ENCODE data around the gene CACNG4.

CACNG4 gene

GRCh38 chr17:66960613-66961012 lies 3.9 kb upstream of the CACNG4 start:
- TF ChIP-seq CTCF (IDR thresholded peaks at IDR 0.05; ENCODE audit: borderline replicate concordance, insufficient read depth, low read depth, low read length): no peak

GRCh38 chr17:66963521-66963908 lies 992 bp upstream of the CACNG4 start:
- TF ChIP-seq CTCF (IDR thresholded peaks at IDR 0.05; ENCODE audit: borderline replicate concordance, insufficient read depth, low read depth, low read length): no peak
- no peak overlapping the region for H3K4me3 ChIP-seq (ENCODE audit: low read depth, low read length)

More at GRCh38 chr17:66960613-66961012, 3.9 kb upstream of the CACNG4 start:
- no peak overlapping the region for H3K4me3 ChIP-seq (ENCODE audit: low read depth, low read length)

GRCh38 chr17:66964930-66965800 lies 658 bp downstream of the CACNG4 start:
- TF ChIP-seq CTCF (IDR thresholded peaks at IDR 0.05; ENCODE audit: borderline replicate concordance, insufficient read depth, low read depth, low read length): no peak
- H3K4me3 ChIP-seq (ENCODE audit: low read depth, low read length): no peak overlapping the region

GRCh38 chr17:66965801-66966262 lies 1.3 kb downstream of the CACNG4 start:
- no peak for TF ChIP-seq CTCF (IDR thresholded peaks at IDR 0.05; ENCODE audit: borderline replicate concordance, insufficient read depth, low read depth, low read length)
- H3K4me3 ChIP-seq (ENCODE audit: low read depth, low read length): no peak overlapping the region

GRCh38 chr17:66966298-66966697 lies 1.8 kb downstream of the CACNG4 start:
- no peak overlapping the region for H3K4me3 ChIP-seq (ENCODE audit: low read depth, low read length)

GRCh38 chr17:66966704-66967418 lies 2.4 kb downstream of the CACNG4 start:
- no peak overlapping the region for H3K4me3 ChIP-seq (ENCODE audit: low read depth, low read length)
- TF ChIP-seq CTCF (IDR thresholded peaks at IDR 0.05; ENCODE audit: borderline replicate concordance, insufficient read depth, low read depth, low read length): no peak

More at GRCh38 chr17:66966298-66966697, 1.8 kb downstream of the CACNG4 start:
- TF ChIP-seq CTCF (IDR thresholded peaks at IDR 0.05; ENCODE audit: borderline replicate concordance, insufficient read depth, low read depth, low read length): no peak
